SK-N-SH treated with all-trans-retinoic acid at 6 μM for 48 hours (cell line): ENCODE results near the gene ARHGEF38.

ENCODE experiments used
- ZC3H10 ChIP-seq: fragments of 250-450 bp; sonication (Bioruptor Pico); IDR thresholded peaks from 2 replicates; pipeline ENCODE4 v1.5.1; 2021; ENCODE audit warnings: mild to moderate bottlenecking, moderate library complexity
- ZNF565 ChIP-seq: fragments of 450-650 bp; formaldehyde crosslinking; conservative IDR thresholded peaks from 2 replicates; pipeline ENCODE4 v1.5.0; 2020; ENCODE audit warnings: low read depth, mild to moderate bottlenecking, moderate library complexity
- ZNF70 ChIP-seq: fragments of 450-650 bp; formaldehyde crosslinking; IDR thresholded peaks from 2 replicates; pipeline ENCODE4 v1.5.0; 2020; ENCODE audit warnings: mild to moderate bottlenecking, moderate library complexity
- TF ChIP-seq, protein P1 (sequence below): fragments of 250-450 bp; sonication (Bioruptor Pico); IDR thresholded peaks from 2 replicates; pipeline ENCODE4 v1.5.1; 2020; ENCODE audit warnings: low read depth, mild to moderate bottlenecking, moderate library complexity
- TF ChIP-seq, protein P2 (sequence below): fragments of 250-450 bp; sonication (Bioruptor Pico); IDR thresholded peaks from 2 replicates; pipeline ENCODE4 v1.8.0; 2021; ENCODE audit warnings: low read depth, mild to moderate bottlenecking, moderate library complexity, borderline replicate concordance

- TF ChIP-seq ZC3H10 (CRISPR knock-in tag) (no peak), ZNF70 (no peak), ZNF565 (no peak)
- TF ChIP-seq, protein P1, sequence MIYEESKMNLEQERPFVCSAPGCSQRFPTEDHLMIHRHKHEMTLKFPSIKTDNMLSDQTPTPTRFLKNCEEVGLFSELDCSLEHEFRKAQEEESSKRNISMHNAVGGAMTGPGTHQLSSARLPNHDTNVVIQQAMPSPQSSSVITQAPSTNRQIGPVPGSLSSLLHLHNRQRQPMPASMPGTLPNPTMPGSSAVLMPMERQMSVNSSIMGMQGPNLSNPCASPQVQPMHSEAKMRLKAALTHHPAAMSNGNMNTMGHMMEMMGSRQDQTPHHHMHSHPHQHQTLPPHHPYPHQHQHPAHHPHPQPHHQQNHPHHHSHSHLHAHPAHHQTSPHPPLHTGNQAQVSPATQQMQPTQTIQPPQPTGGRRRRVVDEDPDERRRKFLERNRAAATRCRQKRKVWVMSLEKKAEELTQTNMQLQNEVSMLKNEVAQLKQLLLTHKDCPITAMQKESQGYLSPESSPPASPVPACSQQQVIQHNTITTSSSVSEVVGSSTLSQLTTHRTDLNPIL, result no peak
- TF ChIP-seq, protein P2, sequence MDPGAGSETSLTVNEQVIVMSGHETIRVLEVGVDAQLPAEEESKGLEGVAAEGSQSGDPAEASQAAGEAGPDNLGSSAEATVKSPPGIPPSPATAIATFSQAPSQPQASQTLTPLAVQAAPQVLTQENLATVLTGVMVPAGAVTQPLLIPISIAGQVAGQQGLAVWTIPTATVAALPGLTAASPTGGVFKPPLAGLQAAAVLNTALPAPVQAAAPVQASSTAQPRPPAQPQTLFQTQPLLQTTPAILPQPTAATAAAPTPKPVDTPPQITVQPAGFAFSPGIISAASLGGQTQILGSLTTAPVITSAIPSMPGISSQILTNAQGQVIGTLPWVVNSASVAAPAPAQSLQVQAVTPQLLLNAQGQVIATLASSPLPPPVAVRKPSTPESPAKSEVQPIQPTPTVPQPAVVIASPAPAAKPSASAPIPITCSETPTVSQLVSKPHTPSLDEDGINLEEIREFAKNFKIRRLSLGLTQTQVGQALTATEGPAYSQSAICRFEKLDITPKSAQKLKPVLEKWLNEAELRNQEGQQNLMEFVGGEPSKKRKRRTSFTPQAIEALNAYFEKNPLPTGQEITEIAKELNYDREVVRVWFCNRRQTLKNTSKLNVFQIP (CRISPR knock-in tag), result no peak
These were observed 48.9 kb upstream of the ARHGEF38 start for GRCh38 chr4:105503484-105503883.
